IMR-90 (cell line): ENCODE results near the gene MCF2L. TPM values are rescaled to one million over a fixed set of nuclear protein-coding genes. Genes with fewer than 3 reads are reported as not detected.

Experiments used
- ATAC-seq: fragments of 200-7000 bp; cut with Tn5 transposase; 2 replicates; pipeline ENCODE4 v1.9.1; 2020; ENCODE audit warnings: low read depth, mild to moderate bottlenecking, moderate library complexity
- BruUV-seq: library from RNA; stranded (reverse); fragments of 400-500 nt; replicated peaks from 2 replicates; lab custom pipeline; 2021; lab: Mats Ljungman, UMichigan
- CTCF ChIA-PET: fragments of 300-600 bp; formaldehyde crosslinking; extraction: SDS; loops from one replicate; lab custom pipeline; 2021; ENCODE audit warnings: antibody characterized with exemption; lab: Yijun Ruan, JAX
- POLR2A ChIA-PET: fragments of 300-600 bp; sonication (Branson Sonifier 250); formaldehyde crosslinking; loops from one replicate; lab custom pipeline; 2022; ENCODE audit warnings: antibody characterized with exemption; ENCODE audit not compliant: unreplicated experiment; lab: Charles Lee
- DNase-seq: peaks from one replicate; pipeline ENCODE4 v3.0.0; 2013
- H2AFZ ChIP-seq: replicated peaks from 2 replicates; pipeline ENCODE3; 2013; ENCODE audit warnings: low read length, mild to moderate bottlenecking; ENCODE audit not compliant: poor library complexity
- H2AK5ac ChIP-seq: 2 replicates; pipeline ENCODE4 v1.6.1; 2013; ENCODE audit warnings: low read depth, low read length, inconsistent platforms
- H2AK9ac ChIP-seq: replicated peaks from 2 replicates; pipeline ENCODE3; 2013; ENCODE audit warnings: mild to moderate bottlenecking, low read depth, low read length, moderate library complexity; ENCODE audit not compliant: poor library complexity
- H2BK120ac ChIP-seq: 2 replicates; pipeline ENCODE4 v1.6.1; 2013; ENCODE audit warnings: low read depth, low read length, inconsistent platforms
- H2BK15ac ChIP-seq: 3 replicates; pipeline ENCODE4 v1.6.1; 2013; ENCODE audit warnings: low read depth, low read length, inconsistent platforms
- H2BK20ac ChIP-seq: 2 replicates; pipeline ENCODE4 v1.6.1; 2013; ENCODE audit warnings: low read depth, mild to moderate bottlenecking, inconsistent platforms, low read length, moderate library complexity
- H2BK5ac ChIP-seq: 2 replicates; pipeline ENCODE4 v1.6.1; 2013; ENCODE audit warnings: mild to moderate bottlenecking, low read depth, low read length, inconsistent platforms; ENCODE audit not compliant: poor library complexity, severe bottlenecking
- H3K14ac ChIP-seq: replicated peaks from 2 replicates; pipeline ENCODE4 v1.6.1; 2013; ENCODE audit warnings: low read depth, low read length, inconsistent platforms
- H3K18ac ChIP-seq: 2 replicates; pipeline ENCODE4 v1.6.1; 2013; ENCODE audit warnings: low read depth, low read length, control low read depth
- H3K23ac ChIP-seq: 2 replicates; pipeline ENCODE4 v1.6.1; 2013; ENCODE audit warnings: low read depth, low read length, inconsistent platforms
- H3K27ac ChIP-seq: 2 replicates; pipeline ENCODE4 v1.5.1; 2013; ENCODE audit warnings: mild to moderate bottlenecking, control low read depth, low read length; ENCODE audit not compliant: insufficient read depth
- H3K27me3 ChIP-seq: 2 replicates; pipeline ENCODE4 v1.6.1; 2013; ENCODE audit warnings: low read length; ENCODE audit not compliant: control insufficient read depth, insufficient read depth
- H3K36me3 ChIP-seq: 2 replicates; pipeline ENCODE4 v1.6.1; 2013; ENCODE audit warnings: low read length, mixed read lengths; ENCODE audit not compliant: control insufficient read depth, insufficient read depth
- H3K4ac ChIP-seq: 2 replicates; pipeline ENCODE4 v1.6.1; 2013; ENCODE audit warnings: low read depth, low read length, inconsistent platforms
- H3K4me1 ChIP-seq: 2 replicates; pipeline ENCODE4 v1.6.1; 2013; ENCODE audit warnings: low read length, mixed read lengths; ENCODE audit not compliant: control insufficient read depth, insufficient read depth
- H3K4me2 ChIP-seq: 2 replicates; pipeline ENCODE4 v1.6.1; 2013; ENCODE audit warnings: low read depth, mild to moderate bottlenecking, control low read depth, low read length, moderate library complexity
- H3K4me3 ChIP-seq: 2 replicates; pipeline ENCODE4 v1.5.1; 2013; ENCODE audit warnings: low read depth, mild to moderate bottlenecking, control low read depth, low read length, moderate library complexity; ENCODE audit not compliant: insufficient read depth
- H3K56ac ChIP-seq: 2 replicates; pipeline ENCODE4 v1.6.1; 2013; ENCODE audit warnings: low read length, inconsistent platforms; ENCODE audit not compliant: insufficient read depth; ENCODE audit errors: extremely low read depth
- H3K79me1 ChIP-seq, 2 experiments: 2 replicates each; pipeline ENCODE4 v1.6.1; 2013; ENCODE audit warnings: low read length in 2 of 2, inconsistent platforms in 1 of 2, low read depth in 1 of 2
- H3K9ac ChIP-seq: 2 replicates; pipeline ENCODE4 v1.6.1; 2013; ENCODE audit warnings: low read depth, low read length, control low read depth
- H3K9me1 ChIP-seq: 2 replicates; pipeline ENCODE4 v1.6.1; 2013; ENCODE audit warnings: low read length, inconsistent platforms; ENCODE audit not compliant: insufficient read depth
- H3K9me3 ChIP-seq: 2 replicates; pipeline ENCODE4 v1.6.1; 2013; ENCODE audit warnings: low read length; ENCODE audit not compliant: control insufficient read depth, insufficient read depth
- H4K20me1 ChIP-seq: 2 replicates; pipeline ENCODE4 v1.6.1; 2013; ENCODE audit warnings: low read length, inconsistent platforms; ENCODE audit not compliant: insufficient read depth
- H4K5ac ChIP-seq: 2 replicates; pipeline ENCODE4 v1.6.1; 2013; ENCODE audit warnings: mild to moderate bottlenecking, low read depth, low read length, control low read depth
- H4K8ac ChIP-seq, 2 experiments: 2 replicates each; pipeline ENCODE4 v1.6.1; 2013; ENCODE audit warnings: low read depth in 2 of 2, low read length in 2 of 2, control low read depth in 1 of 2, inconsistent platforms in 1 of 2
- H4K91ac ChIP-seq: 2 replicates; pipeline ENCODE4 v1.6.1; 2013; ENCODE audit warnings: low read depth, low read length, inconsistent platforms; ENCODE audit not compliant: insufficient read depth
- BHLHE40 ChIP-seq: fragments of 150-350 bp; IDR thresholded peaks from 2 replicates; pipeline ENCODE4 v1.6.1; 2016; ENCODE audit warnings: mild to moderate bottlenecking, low read depth, low read length
- CEBPB ChIP-seq: IDR thresholded peaks from 2 replicates; pipeline ENCODE4 v1.6.1; 2012; ENCODE audit warnings: low read depth, low read length, improper control_type of control experiment
- CHD1 ChIP-seq: IDR thresholded peaks from 2 replicates; pipeline ENCODE4 v1.6.1; 2012; ENCODE audit warnings: low read depth, low read length, improper control_type of control experiment
- CTCF ChIP-seq: conservative IDR thresholded peaks from 2 replicates; pipeline ENCODE4 v1.5.1; 2012; ENCODE audit warnings: mild to moderate bottlenecking, low read depth, low read length, improper control_type of control experiment
- FOS ChIP-seq: fragments of 150-350 bp; IDR thresholded peaks from 2 replicates; pipeline ENCODE4 v1.6.1; 2016; ENCODE audit warnings: low read depth, low read length
- MAFK ChIP-seq: IDR thresholded peaks from 2 replicates; pipeline ENCODE4 v1.6.1; 2012; ENCODE audit warnings: low read depth, low read length, improper control_type of control experiment
- MAZ ChIP-seq: IDR thresholded peaks from 2 replicates; pipeline ENCODE4 v1.6.1; 2012; ENCODE audit warnings: low read depth, mild to moderate bottlenecking, low read length, improper control_type of control experiment, moderate library complexity, borderline replicate concordance
- MXI1 ChIP-seq: IDR thresholded peaks from 2 replicates; pipeline ENCODE4 v1.6.1; 2012; ENCODE audit warnings: low read depth, mild to moderate bottlenecking, low read length, moderate library complexity, borderline replicate concordance
- NFE2L2 ChIP-seq: fragments of 150-350 bp; IDR thresholded peaks from 2 replicates; pipeline ENCODE4 v1.6.1; 2016; ENCODE audit warnings: low read depth, mild to moderate bottlenecking, low read length
- POLR2A ChIP-seq: IDR thresholded peaks from 2 replicates; pipeline ENCODE4 v1.6.1; 2012; ENCODE audit warnings: mild to moderate bottlenecking, low read depth, low read length
- RAD21 ChIP-seq: IDR thresholded peaks from 2 replicates; pipeline ENCODE4 v1.6.1; 2012; ENCODE audit warnings: low read length, improper control_type of control experiment
- RCOR1 ChIP-seq: IDR thresholded peaks from 2 replicates; pipeline ENCODE4 v1.6.1; 2012; ENCODE audit warnings: mild to moderate bottlenecking, low read length, improper control_type of control experiment; ENCODE audit not compliant: insufficient replicate concordance
- RFX5 ChIP-seq: IDR thresholded peaks from 2 replicates; pipeline ENCODE4 v1.8.0; 2012; ENCODE audit warnings: low read depth, mild to moderate bottlenecking, low read length, moderate library complexity
- SMC3 ChIP-seq: fragments of 150-350 bp; IDR thresholded peaks from 2 replicates; pipeline ENCODE4 v1.6.1; 2016; ENCODE audit warnings: low read depth, mild to moderate bottlenecking, antibody characterized with exemption, low read length, moderate library complexity
- WGBS, 2 experiments: methylation state at CpG; one replicate each; pipeline versions ENCODE4 v1.1.5 to v1.1.7; 2013; ENCODE audit warnings: missing lambda C conversion rate in 2 of 2; ENCODE audit not compliant: insufficient read length in 1 of 2; ENCODE audit errors: extremely low coverage in 2 of 2; 5-methylcytosine and 5-hydroxymethylcytosine counted together
- dilution Hi-C: fragments of 300-500 bp; cut with HindIII; formaldehyde crosslinking; loops from one replicate; pipeline ENCODE4 v1.14.3; 2018; ENCODE audit warnings: low sequenced_read_pairs; ENCODE audit not compliant: unreplicated experiment
- in situ Hi-C: fragments of 300-500 bp; cut with MboI; formaldehyde crosslinking; loops from 3 replicates; pipeline ENCODE4 v1.14.3; 2019; ENCODE audit warnings: low sequenced_read_pairs, inconsistent platforms, mixed read lengths
- intact Hi-C: fragments of 100-400 bp; cut with micrococcal nuclease; formaldehyde crosslinking; loops from 2 replicates; pipeline ENCODE4 v1.10.0; 2022
- polyA plus RNA-seq, 3 experiments: library from polyadenylated mRNA; depleted of rRNA; stranded (reverse); fragments of >200 nt; gene quantifications; 2 replicates each; pipeline ENCODE4 v1.2.3, GENCODE V29; 2012; ENCODE audit warnings: low replicate concordance in 1 of 3
- total RNA-seq: library from RNA; depleted of rRNA; stranded (reverse); fragments of >200 nt; gene quantifications from 2 replicates; pipeline ENCODE4 v1.2.3, GENCODE V29; 2012
- TF ChIP-seq, protein P1 (sequence below): fragments of 150-350 bp; IDR thresholded peaks from 2 replicates; pipeline ENCODE4 v1.6.1; 2016; ENCODE audit warnings: low read depth, mild to moderate bottlenecking, low read length, moderate library complexity, borderline replicate concordance
- TF ChIP-seq, protein P2 (sequence below): fragments of 150-350 bp; IDR thresholded peaks from 2 replicates; pipeline ENCODE4 v1.6.1; 2017; ENCODE audit warnings: mild to moderate bottlenecking, antibody characterized with exemption, low read length, low read depth

Gene MCF2L
- total and polyA plus RNA-seq, 2 of the 4 experiments (the other 2 are of a cell fraction), result 0.18 TPM; not detected in 1

DNA sequence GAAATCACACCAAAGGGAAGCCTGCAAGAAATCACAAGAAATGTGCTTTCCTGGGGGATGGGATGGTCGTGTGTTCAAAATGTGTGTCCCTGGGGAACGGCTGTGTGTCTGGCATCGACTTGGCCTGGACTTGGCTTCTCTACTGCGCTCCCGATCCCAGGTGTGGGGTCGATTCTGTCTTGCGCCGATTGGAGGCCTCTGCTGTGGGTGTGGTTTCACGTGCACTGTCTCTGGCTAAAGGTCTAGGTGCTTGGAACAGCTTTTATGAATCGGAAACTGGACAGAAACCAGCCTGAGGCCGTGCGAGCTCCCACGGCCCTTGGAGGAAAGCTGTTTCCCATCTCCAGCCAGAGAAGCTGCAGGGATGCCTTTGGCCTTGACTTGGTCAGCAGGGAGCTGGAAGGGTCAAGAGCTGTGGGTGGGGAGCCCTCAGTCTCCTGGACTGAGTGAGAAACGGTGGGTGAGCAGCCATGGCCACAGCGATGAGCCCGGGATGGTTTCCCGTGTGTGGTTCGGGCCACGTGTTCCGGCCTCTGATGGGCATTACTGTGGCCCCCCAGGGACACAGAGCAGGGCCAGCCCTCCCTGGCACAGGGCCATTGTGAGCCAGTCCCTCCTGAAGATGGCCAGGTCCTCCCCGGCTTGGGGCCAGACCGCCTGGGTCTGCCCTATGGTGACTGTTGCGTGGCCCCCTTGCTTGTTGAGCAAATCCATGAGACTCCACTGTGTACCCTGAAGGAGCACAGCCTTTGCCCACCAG, 29.7 kb downstream of the MCF2L start:
- in situ Hi-C loops (no loop called here), dilution Hi-C loops (no loop called here), intact Hi-C loops (no loop called here)
- no peaks in the 10 kb centered on the region; the same call in 1 of the 2 replicates for H4K20me1 ChIP-seq
- no peak overlapping the region for H2BK15ac ChIP-seq
- H4K5ac ChIP-seq, result no peak overlapping the region
- TF ChIP-seq RAD21 (no peak), RCOR1 (no peak), BHLHE40 (no peak), NFE2L2 (no peak), CEBPB (no peak), RFX5 (no peak), CHD1 (no peak), MXI1 (no peak), MAFK (no peak), CTCF (no peak), SMC3 (no peak), MAZ (no peak), FOS (no peak), POLR2A (no peak)
- TF ChIP-seq, protein P1, sequence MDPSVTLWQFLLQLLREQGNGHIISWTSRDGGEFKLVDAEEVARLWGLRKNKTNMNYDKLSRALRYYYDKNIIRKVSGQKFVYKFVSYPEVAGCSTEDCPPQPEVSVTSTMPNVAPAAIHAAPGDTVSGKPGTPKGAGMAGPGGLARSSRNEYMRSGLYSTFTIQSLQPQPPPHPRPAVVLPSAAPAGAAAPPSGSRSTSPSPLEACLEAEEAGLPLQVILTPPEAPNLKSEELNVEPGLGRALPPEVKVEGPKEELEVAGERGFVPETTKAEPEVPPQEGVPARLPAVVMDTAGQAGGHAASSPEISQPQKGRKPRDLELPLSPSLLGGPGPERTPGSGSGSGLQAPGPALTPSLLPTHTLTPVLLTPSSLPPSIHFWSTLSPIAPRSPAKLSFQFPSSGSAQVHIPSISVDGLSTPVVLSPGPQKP, result no peak
- TF ChIP-seq, protein P2, sequence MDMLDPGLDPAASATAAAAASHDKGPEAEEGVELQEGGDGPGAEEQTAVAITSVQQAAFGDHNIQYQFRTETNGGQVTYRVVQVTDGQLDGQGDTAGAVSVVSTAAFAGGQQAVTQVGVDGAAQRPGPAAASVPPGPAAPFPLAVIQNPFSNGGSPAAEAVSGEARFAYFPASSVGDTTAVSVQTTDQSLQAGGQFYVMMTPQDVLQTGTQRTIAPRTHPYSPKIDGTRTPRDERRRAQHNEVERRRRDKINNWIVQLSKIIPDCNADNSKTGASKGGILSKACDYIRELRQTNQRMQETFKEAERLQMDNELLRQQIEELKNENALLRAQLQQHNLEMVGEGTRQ, result no peak
- no peaks in the 10 kb centered on the region for H3K36me3 ChIP-seq
- 75% methylated on average over 16 of the region's 23 CpGs; no CpG with 5 or more reads in 1 of the 2 experiments for WGBS, 2 experiments
- H2AK9ac ChIP-seq, result no peak overlapping the region
- no peak overlapping the region for H3K14ac ChIP-seq
- CTCF ChIA-PET, result no interaction called here
- no peak overlapping the region for H2AK5ac ChIP-seq
- H4K8ac ChIP-seq, result no peak overlapping the region
- no peaks in the 10 kb centered on the region for H3K79me1 ChIP-seq
- H2BK120ac ChIP-seq, result no peak overlapping the region
- ATAC-seq (no peak), DNase-seq (no peak)
- H3K4me3 ChIP-seq, result no peak overlapping the region
- H3K9ac ChIP-seq, result no peak overlapping the region
- H3K23ac ChIP-seq, result no peak overlapping the region
- no peak overlapping the region for H3K56ac ChIP-seq
- no peak overlapping the region for H3K4me2 ChIP-seq
- POLR2A ChIA-PET, result no interaction called here
- no peaks in the 10 kb centered on the region for H3K9me3 ChIP-seq
- no TSS peak for BruUV-seq
- H3K9me1 ChIP-seq, result no peaks in the 10 kb centered on the region
- no peak overlapping the region for H2BK20ac ChIP-seq
- H4K91ac ChIP-seq, result no peak overlapping the region
- no peaks in the 10 kb centered on the region; the same call in 1 of the 2 replicates for H3K4me1 ChIP-seq
- no peak overlapping the region for H3K18ac ChIP-seq
- no peak overlapping the region for H2BK5ac ChIP-seq
- H3K4ac ChIP-seq, result no peak overlapping the region
- no peak overlapping the region for H2AFZ ChIP-seq
- peaks cover 81% of the 10 kb centered on the region for H3K27me3 ChIP-seq
- H3K27ac ChIP-seq, result no peak overlapping the region
